ENCODE data around the gene SLC39A11. TPM values are rescaled to one million over a fixed set of nuclear protein-coding genes. Genes with fewer than 3 reads are reported as not detected.
A peak's percentile ranks its signal among the peaks of the same experiment; 100 is the strongest.

SLC39A11 gene
- total and polyA plus RNA-seq, 2 of the 13 experiments (the other 11 are each of a cell fraction or from before 2014, with no cell fraction given): 17.2 to 31.5 TPM

- TF ChIP-seq, protein P1, sequence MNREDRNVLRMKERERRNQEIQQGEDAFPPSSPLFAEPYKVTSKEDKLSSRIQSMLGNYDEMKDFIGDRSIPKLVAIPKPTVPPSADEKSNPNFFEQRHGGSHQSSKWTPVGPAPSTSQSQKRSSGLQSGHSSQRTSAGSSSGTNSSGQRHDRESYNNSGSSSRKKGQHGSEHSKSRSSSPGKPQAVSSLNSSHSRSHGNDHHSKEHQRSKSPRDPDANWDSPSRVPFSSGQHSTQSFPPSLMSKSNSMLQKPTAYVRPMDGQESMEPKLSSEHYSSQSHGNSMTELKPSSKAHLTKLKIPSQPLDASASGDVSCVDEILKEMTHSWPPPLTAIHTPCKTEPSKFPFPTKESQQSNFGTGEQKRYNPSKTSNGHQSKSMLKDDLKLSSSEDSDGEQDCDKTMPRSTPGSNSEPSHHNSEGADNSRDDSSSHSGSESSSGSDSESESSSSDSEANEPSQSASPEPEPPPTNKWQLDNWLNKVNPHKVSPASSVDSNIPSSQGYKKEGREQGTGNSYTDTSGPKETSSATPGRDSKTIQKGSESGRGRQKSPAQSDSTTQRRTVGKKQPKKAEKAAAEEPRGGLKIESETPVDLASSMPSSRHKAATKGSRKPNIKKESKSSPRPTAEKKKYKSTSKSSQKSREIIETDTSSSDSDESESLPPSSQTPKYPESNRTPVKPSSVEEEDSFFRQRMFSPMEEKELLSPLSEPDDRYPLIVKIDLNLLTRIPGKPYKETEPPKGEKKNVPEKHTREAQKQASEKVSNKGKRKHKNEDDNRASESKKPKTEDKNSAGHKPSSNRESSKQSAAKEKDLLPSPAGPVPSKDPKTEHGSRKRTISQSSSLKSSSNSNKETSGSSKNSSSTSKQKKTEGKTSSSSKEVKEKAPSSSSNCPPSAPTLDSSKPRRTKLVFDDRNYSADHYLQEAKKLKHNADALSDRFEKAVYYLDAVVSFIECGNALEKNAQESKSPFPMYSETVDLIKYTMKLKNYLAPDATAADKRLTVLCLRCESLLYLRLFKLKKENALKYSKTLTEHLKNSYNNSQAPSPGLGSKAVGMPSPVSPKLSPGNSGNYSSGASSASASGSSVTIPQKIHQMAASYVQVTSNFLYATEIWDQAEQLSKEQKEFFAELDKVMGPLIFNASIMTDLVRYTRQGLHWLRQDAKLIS (CRISPR knock-in tag; IDR thresholded peaks at IDR 0.05): no peak
- TF ChIP-seq ZKSCAN5 (CRISPR knock-in tag; IDR thresholded peaks at IDR 0.05) (peak; percentile 81; the same call in 1 of the 2 replicates), ZNF441 (CRISPR knock-in tag; IDR thresholded peaks at IDR 0.05; ENCODE audit: borderline replicate concordance) (peak; percentile 69; the same call in 1 of the 2 replicates), BRD4 (CRISPR knock-in tag; IDR thresholded peaks at IDR 0.05) (no peak), ZBTB37 (CRISPR knock-in tag; IDR thresholded peaks at IDR 0.05) (0 out of 2 replicates have a peak, but pooled peaks have one; percentile 26), ZNF879 (CRISPR knock-in tag; IDR thresholded peaks at IDR 0.05) (peak; percentile 28; the same call in 1 of the 2 replicates), ATF1 (CRISPR knock-in tag; IDR thresholded peaks at IDR 0.05) (no peak), ZSCAN30 (CRISPR knock-in tag; IDR thresholded peaks at IDR 0.05) (no peak; the same call in 1 of the 2 replicates), ZNF616 (CRISPR knock-in tag; IDR thresholded peaks at IDR 0.05; ENCODE audit: low read depth) (0 out of 2 replicates have a peak, but pooled peaks have one; percentile 68), ZNF263 (CRISPR knock-in tag; IDR thresholded peaks at IDR 0.05) (no peak), SATB2 (CRISPR knock-in tag; IDR thresholded peaks at IDR 0.05) (no peak), ZNF772 (CRISPR knock-in tag; IDR thresholded peaks at IDR 0.05) (peak; percentile 73), GMEB2 (CRISPR knock-in tag; IDR thresholded peaks at IDR 0.05; ENCODE audit: low read depth) (no peak), ZSCAN25 (CRISPR knock-in tag; IDR thresholded peaks at IDR 0.05) (peak; percentile 48; the same call in 1 of the 2 replicates), MLX (CRISPR knock-in tag; IDR thresholded peaks at IDR 0.05) (peak; percentile 73), FOSL2 (CRISPR knock-in tag; IDR thresholded peaks at IDR 0.05) (0 out of 2 replicates have a peak, but pooled peaks have one; percentile 45), FOXM1 (CRISPR knock-in tag; IDR thresholded peaks at IDR 0.05) (no peak), DR1 (CRISPR knock-in tag; IDR thresholded peaks at IDR 0.05) (peak; percentile 41; the same call in 1 of the 2 replicates), HNRNPUL1 (IDR thresholded peaks at IDR 0.05; ENCODE audit: low read depth, low read length) (no peak), HHEX (CRISPR knock-in tag; IDR thresholded peaks at IDR 0.05) (no peak), ZFX (CRISPR knock-in tag; IDR thresholded peaks at IDR 0.05; ENCODE audit: low read depth) (peak; percentile 54), SRSF9 (IDR thresholded peaks at IDR 0.05; ENCODE audit: borderline replicate concordance, insufficient read depth, low read depth, low read length, poor library complexity, severe bottlenecking) (no peak)
- TF ChIP-seq, protein P2, sequence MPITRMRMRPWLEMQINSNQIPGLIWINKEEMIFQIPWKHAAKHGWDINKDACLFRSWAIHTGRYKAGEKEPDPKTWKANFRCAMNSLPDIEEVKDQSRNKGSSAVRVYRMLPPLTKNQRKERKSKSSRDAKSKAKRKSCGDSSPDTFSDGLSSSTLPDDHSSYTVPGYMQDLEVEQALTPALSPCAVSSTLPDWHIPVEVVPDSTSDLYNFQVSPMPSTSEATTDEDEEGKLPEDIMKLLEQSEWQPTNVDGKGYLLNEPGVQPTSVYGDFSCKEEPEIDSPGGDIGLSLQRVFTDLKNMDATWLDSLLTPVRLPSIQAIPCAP (CRISPR knock-in tag; IDR thresholded peaks at IDR 0.05; ENCODE audit: low read depth): no peak
Measured at GRCh38 chr17:73092523-73093135, at the start of gene SLC39A11 (continued).

Data from HepG2 (cell line).